Measurements from ENCODE around the gene TAGLN.

The TAGLN gene

DNA sequence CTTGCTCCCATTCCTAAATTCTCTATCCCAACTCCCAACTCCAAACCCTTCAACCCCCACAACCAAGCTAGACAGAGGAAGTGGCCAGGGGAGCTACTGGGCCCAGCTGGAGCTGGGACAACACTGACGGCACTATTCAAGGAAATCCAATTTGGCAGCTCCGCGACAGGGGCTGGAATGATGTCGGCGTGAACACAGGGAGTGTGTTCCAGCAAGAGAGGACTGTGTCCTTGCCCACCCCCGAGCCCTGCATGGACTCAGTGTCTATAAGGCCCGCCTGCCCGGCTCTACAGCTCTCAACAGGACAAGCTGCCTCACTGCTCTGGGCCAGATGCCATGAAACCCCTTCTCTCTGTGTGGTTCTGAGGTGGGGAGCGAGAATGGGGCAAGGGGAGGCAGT lies 21.4 kb downstream of the TAGLN start:
- no peak overlapping the region for H3K4me2 ChIP-seq (ENCODE audit: low read depth, low read length)
- no peaks in the 10 kb centered on the region for H3K79me2 ChIP-seq (ENCODE audit: low read length)
- no peaks in the 10 kb centered on the region for H4K20me1 ChIP-seq (ENCODE audit: insufficient read depth, low read length)
- no peak for TF ChIP-seq EZH2phosphoT487 (IDR thresholded peaks at IDR 0.05; ENCODE audit: low read length)
- TF ChIP-seq EZH2 (optimal IDR thresholded peaks at IDR 0.05; ENCODE audit: low read depth, low read length): no peak
- TF ChIP-seq, protein P1, sequence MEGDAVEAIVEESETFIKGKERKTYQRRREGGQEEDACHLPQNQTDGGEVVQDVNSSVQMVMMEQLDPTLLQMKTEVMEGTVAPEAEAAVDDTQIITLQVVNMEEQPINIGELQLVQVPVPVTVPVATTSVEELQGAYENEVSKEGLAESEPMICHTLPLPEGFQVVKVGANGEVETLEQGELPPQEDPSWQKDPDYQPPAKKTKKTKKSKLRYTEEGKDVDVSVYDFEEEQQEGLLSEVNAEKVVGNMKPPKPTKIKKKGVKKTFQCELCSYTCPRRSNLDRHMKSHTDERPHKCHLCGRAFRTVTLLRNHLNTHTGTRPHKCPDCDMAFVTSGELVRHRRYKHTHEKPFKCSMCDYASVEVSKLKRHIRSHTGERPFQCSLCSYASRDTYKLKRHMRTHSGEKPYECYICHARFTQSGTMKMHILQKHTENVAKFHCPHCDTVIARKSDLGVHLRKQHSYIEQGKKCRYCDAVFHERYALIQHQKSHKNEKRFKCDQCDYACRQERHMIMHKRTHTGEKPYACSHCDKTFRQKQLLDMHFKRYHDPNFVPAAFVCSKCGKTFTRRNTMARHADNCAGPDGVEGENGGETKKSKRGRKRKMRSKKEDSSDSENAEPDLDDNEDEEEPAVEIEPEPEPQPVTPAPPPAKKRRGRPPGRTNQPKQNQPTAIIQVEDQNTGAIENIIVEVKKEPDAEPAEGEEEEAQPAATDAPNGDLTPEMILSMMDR (IDR thresholded peaks at IDR 0.05; ENCODE audit: low read length): no peak
- H3F3A ChIP-seq (ENCODE audit: insufficient read depth, low read length): no peaks in the 10 kb centered on the region
- DNase-seq: no peak
- H3K36me3 ChIP-seq (replicated peaks; ENCODE audit: insufficient read depth, low read length): peaks cover 3% of the 10 kb centered on the region; the same call in 1 of the 2 replicates
- H3K27me3 ChIP-seq (replicated peaks; ENCODE audit: insufficient read depth, low read length): no peaks in the 10 kb centered on the region
- H3K27ac ChIP-seq (ENCODE audit: low read length): no peak overlapping the region
- no peaks in the 10 kb centered on the region for H3K9me3 ChIP-seq (replicated peaks; ENCODE audit: insufficient read depth, low read length)
- H2AFZ ChIP-seq (ENCODE audit: low read length): no peak overlapping the region
- H3K4me3 ChIP-seq (ENCODE audit: low read length): no peak overlapping the region
- H3K9me2 ChIP-seq (replicated peaks; ENCODE audit: insufficient read depth, low read length): no peaks in the 10 kb centered on the region
- no peaks in the 10 kb centered on the region for H3K4me1 ChIP-seq (ENCODE audit: low read length)
- no peak overlapping the region for H3K9ac ChIP-seq (ENCODE audit: low read length)

DNA sequence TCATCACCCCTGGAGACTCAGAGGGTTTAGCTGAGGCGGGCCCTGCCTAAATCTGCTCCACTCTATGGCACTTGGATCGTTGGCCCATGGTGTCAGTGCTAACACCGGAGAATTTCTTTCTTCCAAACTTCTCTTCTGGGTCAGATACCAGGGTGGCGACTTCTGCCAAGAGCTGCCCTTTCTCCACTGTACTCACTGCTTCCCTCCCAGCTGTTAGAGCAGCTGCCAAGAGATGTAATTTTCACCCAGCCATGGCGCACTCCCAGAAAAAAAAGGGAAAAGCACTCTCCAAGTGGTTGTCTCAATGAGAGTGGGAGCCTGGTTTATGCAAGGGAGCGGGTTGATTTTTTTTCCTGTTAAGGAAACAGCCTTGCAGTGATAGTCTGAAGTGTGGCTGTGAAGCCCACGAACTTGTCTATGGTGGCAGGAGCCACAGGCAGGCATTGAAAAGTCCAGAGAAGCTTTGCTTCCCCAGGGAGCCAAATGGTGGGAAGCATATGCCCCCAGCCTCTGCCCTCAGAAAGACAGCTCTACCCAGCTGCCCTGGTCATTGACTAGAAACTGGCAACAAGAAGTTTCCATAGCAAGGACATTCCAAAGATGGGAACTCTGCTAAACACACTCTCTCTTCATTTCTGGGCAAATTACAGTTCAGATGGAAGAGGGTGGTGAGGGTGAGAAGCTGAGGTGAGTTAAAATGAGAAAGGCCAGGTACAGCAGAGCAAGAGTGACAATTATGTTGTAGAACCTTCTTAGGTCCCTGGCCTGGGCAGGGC lies 22.0 kb downstream of the TAGLN start:
- H3K9me2 ChIP-seq (replicated peaks; ENCODE audit: insufficient read depth, low read length): no peaks in the 10 kb centered on the region
- DNase-seq: no peak
- H3K79me2 ChIP-seq (ENCODE audit: low read length): no peaks in the 10 kb centered on the region
- no peaks in the 10 kb centered on the region for H3F3A ChIP-seq (ENCODE audit: insufficient read depth, low read length)
- H3K9me3 ChIP-seq (replicated peaks; ENCODE audit: insufficient read depth, low read length): no peaks in the 10 kb centered on the region
- no peaks in the 10 kb centered on the region for H4K20me1 ChIP-seq (ENCODE audit: insufficient read depth, low read length)
- H3K9ac ChIP-seq (ENCODE audit: low read length): no peak overlapping the region
- no peak overlapping the region for H3K4me3 ChIP-seq (ENCODE audit: low read length)
- no peaks in the 10 kb centered on the region; the same call in 1 of the 2 replicates for H3K36me3 ChIP-seq (replicated peaks; ENCODE audit: insufficient read depth, low read length)
- H3K27me3 ChIP-seq (replicated peaks; ENCODE audit: insufficient read depth, low read length): no peaks in the 10 kb centered on the region
- no peak for TF ChIP-seq EZH2phosphoT487 (IDR thresholded peaks at IDR 0.05; ENCODE audit: low read length)
- TF ChIP-seq EZH2 (optimal IDR thresholded peaks at IDR 0.05; ENCODE audit: low read depth, low read length): no peak
- TF ChIP-seq, protein P1 (IDR thresholded peaks at IDR 0.05; ENCODE audit: low read length): no peak
- H2AFZ ChIP-seq (ENCODE audit: low read length): no peak overlapping the region
- no peaks in the 10 kb centered on the region for H3K4me1 ChIP-seq (ENCODE audit: low read length)
- no peak overlapping the region for H3K4me2 ChIP-seq (ENCODE audit: low read depth, low read length)
- H3K27ac ChIP-seq (ENCODE audit: low read length): no peak overlapping the region

DNA sequence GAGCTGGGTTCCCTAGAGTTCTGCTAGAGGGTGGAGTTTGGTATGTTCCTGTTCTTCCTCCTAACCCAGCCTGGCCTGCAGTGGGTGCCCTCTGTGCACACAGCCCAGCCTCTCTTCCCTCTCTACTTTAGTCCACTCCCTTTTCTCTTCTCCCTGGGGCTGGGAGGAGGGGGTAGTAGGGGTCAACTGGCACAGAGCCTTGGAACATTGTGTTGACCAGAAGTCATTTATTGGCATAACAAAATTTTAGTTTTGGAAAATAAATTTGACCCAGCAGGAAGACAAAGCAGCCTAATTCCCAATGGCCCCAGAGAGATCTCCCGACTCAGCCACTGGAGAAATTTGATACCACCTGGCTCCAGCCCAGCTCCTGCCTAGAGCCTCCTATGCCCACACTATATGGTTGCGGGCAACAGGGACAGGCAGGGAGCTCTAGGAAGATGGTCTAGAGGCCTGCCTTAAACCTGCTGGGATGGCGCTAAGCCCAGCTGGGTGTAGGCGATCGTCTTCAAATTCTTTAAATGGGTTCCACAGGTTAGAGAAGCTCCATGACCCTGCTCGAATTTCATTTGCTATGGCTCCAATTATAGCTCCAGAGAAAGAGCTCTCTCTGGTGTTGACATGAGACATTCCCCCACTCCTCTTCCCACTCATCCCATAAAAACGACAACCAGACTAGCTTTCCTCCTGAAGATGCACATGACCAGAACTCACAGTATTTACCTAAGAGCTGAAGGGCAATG lies 22.8 kb downstream of the TAGLN start:
- Histone ChIP-seq H3K9me2 (replicated peaks; ENCODE audit: insufficient read depth, low read length) (no peaks in the 10 kb centered on the region), H3K4me3 (ENCODE audit: low read length) (no peak overlapping the region), H3F3A (ENCODE audit: insufficient read depth, low read length) (no peaks in the 10 kb centered on the region), H3K4me2 (ENCODE audit: low read depth, low read length) (no peak overlapping the region), H3K36me3 (replicated peaks; ENCODE audit: insufficient read depth, low read length) (no peaks in the 10 kb centered on the region; the same call in none of the 2 replicates), H3K9ac (ENCODE audit: low read length) (no peak overlapping the region), H3K27ac (ENCODE audit: low read length) (no peak overlapping the region), H3K9me3 (replicated peaks; ENCODE audit: insufficient read depth, low read length) (no peaks in the 10 kb centered on the region), H4K20me1 (ENCODE audit: insufficient read depth, low read length) (no peaks in the 10 kb centered on the region), H3K4me1 (ENCODE audit: low read length) (no peaks in the 10 kb centered on the region), H3K27me3 (replicated peaks; ENCODE audit: insufficient read depth, low read length) (no peaks in the 10 kb centered on the region), H2AFZ (ENCODE audit: low read length) (no peak overlapping the region), H3K79me2 (ENCODE audit: low read length) (no peaks in the 10 kb centered on the region)
- TF ChIP-seq EZH2 (optimal IDR thresholded peaks at IDR 0.05; ENCODE audit: low read depth, low read length) (no peak), EZH2phosphoT487 (IDR thresholded peaks at IDR 0.05; ENCODE audit: low read length) (no peak)
- TF ChIP-seq, protein P1 (IDR thresholded peaks at IDR 0.05; ENCODE audit: low read length): no peak
- no peak for DNase-seq

All from MM.1S (cell line).